ENCODE measurements around the gene CXorf51A.
"Not testable (repeated sequence)": the region's sequence is repeated elsewhere in the genome, so short reads cannot be mapped to it uniquely, and the experiment has no call there.

The CXorf51A gene

GRCh38 chrX:146814644-146815043 lies at the start of gene CXorf51A:
Gene CXorf51A, minus strand, starts transcription at chrX:146814744. Its CDS starts 21 bp downstream, at chrX:146814723.
- not testable (repeated sequence) for DNase-seq (ENCODE audit: low spot score)

GRCh38 chrX:146863566-146863965 lies 49.0 kb upstream of the CXorf51A start:
- no peak for DNase-seq (ENCODE audit: low spot score)

- DNase-seq (ENCODE audit: low spot score), result no peak
Observed at GRCh38 chrX:146854281-146854680, 39.7 kb upstream of the CXorf51A start.

- no peak for DNase-seq (ENCODE audit: low spot score)
Observed at GRCh38 chrX:146831994-146832393, 17.4 kb upstream of the CXorf51A start.

GRCh38 chrX:146809471-146809870 lies 5.1 kb downstream of the CXorf51A start, which contains the start of gene CXorf51B:
Gene CXorf51B, plus strand, starts transcription at chrX:146809771. Its CDS starts 21 bp downstream, at chrX:146809792.
- not testable (repeated sequence) for DNase-seq (ENCODE audit: low spot score)

Measured in germinal center (tissue), 1 donor.